ENCODE results near the gene ACOXL.

DNA sequence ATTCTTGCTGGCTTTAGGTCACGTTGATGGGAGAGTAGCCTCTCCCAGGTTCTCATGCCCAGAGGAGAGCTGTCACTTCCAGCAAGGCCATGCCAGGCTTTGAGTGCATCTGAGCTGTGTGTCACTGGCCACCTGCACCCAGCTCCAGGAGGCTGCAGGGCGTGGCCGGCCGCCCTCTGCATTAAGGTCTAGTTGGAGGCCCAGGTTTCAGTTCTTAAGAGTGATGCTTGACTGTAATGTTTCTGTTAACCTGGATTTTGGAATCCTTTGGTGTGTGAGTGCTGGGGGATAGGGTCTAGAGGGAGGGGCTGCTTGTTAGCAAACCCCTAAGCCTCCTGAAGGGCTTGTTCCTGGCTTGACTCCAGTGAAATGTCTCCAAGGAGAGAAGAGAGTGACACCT lies 140.1 kb downstream of the ACOXL start:
- TF ChIP-seq, protein P1, sequence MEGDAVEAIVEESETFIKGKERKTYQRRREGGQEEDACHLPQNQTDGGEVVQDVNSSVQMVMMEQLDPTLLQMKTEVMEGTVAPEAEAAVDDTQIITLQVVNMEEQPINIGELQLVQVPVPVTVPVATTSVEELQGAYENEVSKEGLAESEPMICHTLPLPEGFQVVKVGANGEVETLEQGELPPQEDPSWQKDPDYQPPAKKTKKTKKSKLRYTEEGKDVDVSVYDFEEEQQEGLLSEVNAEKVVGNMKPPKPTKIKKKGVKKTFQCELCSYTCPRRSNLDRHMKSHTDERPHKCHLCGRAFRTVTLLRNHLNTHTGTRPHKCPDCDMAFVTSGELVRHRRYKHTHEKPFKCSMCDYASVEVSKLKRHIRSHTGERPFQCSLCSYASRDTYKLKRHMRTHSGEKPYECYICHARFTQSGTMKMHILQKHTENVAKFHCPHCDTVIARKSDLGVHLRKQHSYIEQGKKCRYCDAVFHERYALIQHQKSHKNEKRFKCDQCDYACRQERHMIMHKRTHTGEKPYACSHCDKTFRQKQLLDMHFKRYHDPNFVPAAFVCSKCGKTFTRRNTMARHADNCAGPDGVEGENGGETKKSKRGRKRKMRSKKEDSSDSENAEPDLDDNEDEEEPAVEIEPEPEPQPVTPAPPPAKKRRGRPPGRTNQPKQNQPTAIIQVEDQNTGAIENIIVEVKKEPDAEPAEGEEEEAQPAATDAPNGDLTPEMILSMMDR (IDR thresholded peaks at IDR 0.05; ENCODE audit: low read length) = no peak
- no peak for TF ChIP-seq EZH2 (IDR thresholded peaks at IDR 0.05; ENCODE audit: borderline replicate concordance, low read length)
